Measurements from ENCODE around the gene RAB10. TPM values are rescaled to one million over a fixed set of nuclear protein-coding genes. Genes with fewer than 3 reads are reported as not detected.

Gene RAB10
- total RNA-seq, 1 experiment from 2014 or later: 130 TPM

- H3K27ac ChIP-seq (ENCODE audit: insufficient read length, low read depth, low read length): no peak overlapping the region
Observed at GRCh38 chr2:26169226-26169625, 135.3 kb downstream of the RAB10 start.

More at GRCh38 chr2:26169226-26169625, 135.3 kb downstream of the RAB10 start:
- Histone ChIP-seq H3K9ac (ENCODE audit: extremely low read depth, insufficient read length, low read length) (no peak overlapping the region), H3K23me2 (ENCODE audit: insufficient read length, low read depth, low read length, poor library complexity, severe bottlenecking) (peaks cover 11% of the 10 kb centered on the region), H3K79me1 (ENCODE audit: insufficient read depth, low read depth, low read length, poor library complexity, severe bottlenecking) (no peaks in the 10 kb centered on the region), H3K4me1 (ENCODE audit: insufficient read depth, low read length) (no peaks in the 10 kb centered on the region), H2BK20ac (ENCODE audit: low read depth, low read length, poor library complexity, severe bottlenecking) (no peak overlapping the region), H2BK12ac (ENCODE audit: insufficient read length, low read depth, low read length) (no peak overlapping the region), H3K79me2 (ENCODE audit: insufficient read depth, low read length) (no peaks in the 10 kb centered on the region), H4K5ac (ENCODE audit: insufficient read length, low read depth, low read length) (no peak overlapping the region), H2BK5ac (ENCODE audit: insufficient read length, low read length) (no peak overlapping the region), H3K9me3 (ENCODE audit: control insufficient read depth, low read depth, low read length) (no peaks in the 10 kb centered on the region), H3K56ac (ENCODE audit: insufficient read length, low read depth, low read length) (no peak overlapping the region), H4K20me1 (ENCODE audit: control insufficient read depth, insufficient read depth, insufficient read length) (no peaks in the 10 kb centered on the region), H2AFZ (ENCODE audit: low read length) (no peak overlapping the region), H4K8ac (replicated peaks; ENCODE audit: insufficient read length, low read depth, low read length) (no peak overlapping the region), H3T11ph (ENCODE audit: low read length) (no peak overlapping the region), H3K23ac (ENCODE audit: insufficient read length, low read depth, low read length) (no peak overlapping the region), H2BK15ac (ENCODE audit: low read depth, low read length) (no peak overlapping the region), H3K27me3 (ENCODE audit: insufficient read depth, low read length) (no peaks in the 10 kb centered on the region), H3K18ac (ENCODE audit: insufficient read length, low read depth, low read length) (no peak overlapping the region), H3K14ac (ENCODE audit: insufficient read depth, low read length) (no peak overlapping the region; the same call in 1 of the 2 replicates), H3K4ac (ENCODE audit: low read depth, low read length) (no peak overlapping the region), H3K4me2 (ENCODE audit: insufficient read depth, insufficient read length, low read length) (no peak overlapping the region), H2BK120ac (ENCODE audit: low read depth, low read length, poor library complexity, severe bottlenecking) (no peak overlapping the region), H2AK5ac (ENCODE audit: insufficient read length, low read length) (no peak overlapping the region), H4K91ac (ENCODE audit: insufficient read length, low read depth, low read length) (no peak overlapping the region)
- no peak for TF ChIP-seq CTCF (conservative IDR thresholded peaks at IDR 0.05)
- H3K4me1 Mint-ChIP-seq: peaks cover under 1 to 3% of the 10 kb centered on the region in 2 experiments
- no peak overlapping the region for H3K4me3 Mint-ChIP-seq
- H3K27me3 Mint-ChIP-seq (ENCODE audit: low read depth): peaks cover 25% of the 10 kb centered on the region
- DNase-seq: no peak
- no CpG with 5 or more reads among the region's 5 CpGs for WGBS (ENCODE audit: extremely low coverage, insufficient read length, low lambda C conversion rate)
- no peak overlapping the region; a peak in 1 of 7 replicates for H3K27ac Mint-ChIP-seq
- peaks cover 0 to 5% of the 10 kb centered on the region in 2 experiments; a peak in 1 of 5 replicates for H3K9me3 Mint-ChIP-seq
- no peaks in the 10 kb centered on the region for H3K36me3 Mint-ChIP-seq (ENCODE audit: insufficient read depth in 1 of 3, low read depth in 3 of 3)

All from H9 (cell line).